Occipital lobe (tissue), 2 donors: Measurements from ENCODE around the gene USH1G. TPM values are rescaled to one million over a fixed set of nuclear protein-coding genes. Genes with fewer than 3 reads are reported as not detected.
"Not testable (repeated sequence)": the region's sequence is repeated elsewhere in the genome, so short reads cannot be mapped to it uniquely, and the experiment has no call there.

Experiments used
- DNase-seq: peaks from one replicate; lab custom pipeline; 2025; lab: John Stamatoyannopoulos, UW
- total RNA-seq: library from RNA; depleted of rRNA; stranded (reverse); fragments of >200 nt; gene quantifications from one replicate; pipeline ENCODE4 v1.2.3, GENCODE V29; 2014

The USH1G gene
- 0.16 TPM for total RNA-seq

DNA sequence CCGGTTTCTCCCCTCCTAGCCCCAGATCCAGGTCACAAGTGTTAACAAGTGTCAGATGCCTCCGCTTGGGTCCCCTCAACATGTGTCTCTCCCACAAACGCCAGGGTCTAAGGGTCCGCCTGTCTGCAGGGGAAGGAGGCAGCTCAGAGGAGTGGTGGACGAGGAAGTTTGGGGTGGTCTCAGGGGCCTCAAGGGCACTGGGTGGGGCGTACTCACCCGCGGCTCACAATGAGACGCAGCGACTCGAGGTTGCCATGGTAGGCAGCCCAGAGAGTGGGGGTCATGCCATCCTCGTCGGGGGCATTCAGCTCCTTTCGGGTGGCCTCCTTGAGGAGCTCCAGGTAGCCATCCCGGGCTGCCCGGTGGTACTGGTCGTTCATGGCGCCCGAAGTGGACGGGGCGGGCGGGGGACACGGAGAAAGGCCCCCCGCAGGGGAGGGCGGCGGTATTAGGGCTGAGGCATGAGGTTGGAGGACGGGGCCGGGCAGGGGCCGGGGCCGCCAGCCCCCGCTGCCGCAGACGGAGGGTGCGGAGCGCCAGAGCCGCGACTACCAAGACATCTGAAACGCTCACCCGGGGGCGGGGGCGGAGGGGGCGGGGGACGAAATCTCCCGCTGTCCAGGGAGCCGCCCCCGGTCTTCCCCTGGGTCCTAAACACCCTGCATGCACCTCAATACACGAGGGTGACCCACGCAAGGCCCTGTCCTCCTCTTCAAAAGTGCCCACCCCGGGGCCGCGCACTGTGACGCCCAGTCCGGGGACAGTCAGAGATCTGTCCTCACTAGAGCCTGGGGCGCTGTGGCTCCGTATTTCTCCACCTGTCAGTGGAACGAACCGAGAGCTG lies at the start of gene USH1G:
TSS of gene USH1G (minus strand) at position 562 of the 844 bp plus-strand sequence. CDS start at position 380, 182 bp downstream.
- DNase-seq, result no peak

DNA sequence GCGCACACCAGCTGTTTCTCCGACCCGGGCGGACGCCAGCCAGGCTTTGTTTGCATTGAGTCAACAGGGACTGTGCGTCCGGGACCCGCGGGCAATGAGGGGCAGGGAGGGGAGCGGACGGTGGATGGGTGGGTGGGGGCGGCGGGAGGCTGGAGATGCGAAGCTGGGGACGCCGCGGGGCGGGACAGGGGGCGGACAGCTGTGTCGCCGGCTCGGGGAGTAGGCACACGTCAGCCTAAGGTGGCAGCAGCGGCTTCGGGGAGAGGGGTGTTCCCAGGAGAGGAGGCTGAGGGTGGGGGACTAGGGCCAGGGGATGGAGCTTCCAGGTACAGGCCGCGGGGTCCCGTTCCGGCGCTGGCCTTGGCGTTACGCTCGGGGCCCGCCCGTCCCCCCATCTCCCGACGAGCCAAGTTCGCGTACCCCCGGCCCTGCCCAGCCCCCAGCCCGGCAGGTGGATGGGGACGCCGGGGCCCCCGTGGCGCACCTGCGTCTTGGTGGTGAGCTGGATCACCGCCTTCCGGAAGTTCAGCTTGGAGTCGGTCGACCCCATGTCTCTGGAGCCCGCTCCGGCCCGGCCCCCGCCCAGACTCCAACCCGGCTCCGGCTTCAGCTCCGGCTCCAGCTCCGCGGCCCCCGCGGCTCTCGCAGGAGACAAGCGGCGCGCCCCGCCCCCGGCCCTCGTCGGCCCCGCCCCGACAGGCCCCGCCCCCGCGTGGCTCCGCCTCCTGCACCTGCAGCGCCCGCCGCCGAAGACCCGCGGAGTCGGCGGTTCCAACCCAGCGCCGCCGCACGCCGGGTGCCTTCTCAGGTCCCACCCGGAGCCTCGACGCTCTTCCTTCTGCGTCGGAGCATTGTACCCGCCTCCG lies 49.3 kb upstream of the USH1G start, which contains the start of gene HID1:
TSS of gene HID1 (minus strand) at position 653 of the 866 bp plus-strand sequence. CDS start at position 550, 103 bp downstream.
- DNase-seq, result peak; percentile 77

DNA sequence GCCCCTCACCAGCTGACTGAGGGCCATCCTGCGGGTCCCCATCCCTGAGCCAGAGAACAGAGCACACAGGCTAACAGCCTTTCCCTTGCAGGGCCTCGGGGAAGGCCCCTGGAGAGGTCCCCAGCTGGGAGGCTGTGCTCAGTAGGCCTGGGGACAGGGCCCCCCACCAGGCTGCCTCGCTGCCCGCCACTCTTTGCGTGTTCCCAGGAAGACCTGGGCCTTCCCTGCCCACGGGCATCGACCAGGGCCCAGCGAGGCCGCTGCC lies 48.7 kb upstream of the USH1G start:
- DNase-seq, result no peak

DNA sequence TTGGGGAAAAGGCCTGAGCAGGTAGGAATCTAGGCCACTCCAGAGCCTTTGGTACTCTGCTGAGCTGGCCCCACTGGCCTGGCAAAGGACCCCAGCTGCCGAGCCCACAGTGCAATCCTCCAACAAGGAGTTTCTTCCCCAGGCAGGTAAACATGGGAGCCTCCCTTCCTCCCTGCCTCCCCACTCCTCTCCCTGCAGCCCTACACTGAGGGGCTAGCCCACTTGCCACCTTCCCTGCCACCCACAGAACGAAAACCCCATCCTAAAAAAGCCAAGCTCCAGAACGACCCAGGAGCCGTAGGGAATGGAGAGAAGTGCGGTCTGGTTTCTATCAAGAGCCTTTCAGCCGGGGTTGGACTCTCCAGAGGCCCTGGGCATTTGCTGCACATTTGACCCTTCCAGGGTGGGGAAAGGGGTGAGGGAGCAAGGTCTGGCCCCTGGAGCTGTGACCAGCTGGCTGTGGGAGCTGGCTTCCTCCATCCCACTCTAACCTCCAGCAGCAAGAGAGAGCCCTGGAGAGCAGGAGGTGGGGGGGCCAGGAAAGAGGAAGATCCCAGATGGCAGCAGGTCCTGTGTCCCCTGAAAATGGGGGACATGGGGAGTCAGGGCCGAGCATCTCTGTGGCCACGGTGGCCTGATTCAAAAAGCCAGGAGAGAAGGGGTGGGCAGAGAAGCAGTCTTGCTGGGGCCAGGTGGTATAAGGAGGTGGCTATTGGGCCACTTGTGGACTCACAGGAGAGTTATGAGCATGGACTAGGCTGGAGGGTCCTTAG lies 48.2 kb upstream of the USH1G start:
- no peak for DNase-seq

DNA sequence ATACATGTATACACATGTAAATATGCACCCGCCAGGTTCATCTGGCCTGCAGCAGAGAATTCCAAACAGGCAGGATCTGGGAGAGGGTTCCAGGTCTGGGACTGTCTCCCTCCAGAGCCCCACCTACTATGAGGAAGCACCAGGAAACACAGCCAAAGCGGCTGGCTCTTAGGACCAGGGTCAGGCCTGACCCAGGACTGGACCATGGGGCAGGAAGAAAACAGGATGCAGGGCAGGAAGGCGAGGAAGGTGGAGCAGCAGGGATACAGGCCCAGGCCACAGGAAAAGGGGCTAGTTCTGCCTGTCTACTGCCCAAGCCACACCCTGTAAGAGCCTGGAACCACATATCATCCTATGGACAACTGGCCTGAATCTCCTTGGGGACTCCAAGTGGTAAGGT lies 47.3 kb upstream of the USH1G start:
- no peak for DNase-seq

DNA sequence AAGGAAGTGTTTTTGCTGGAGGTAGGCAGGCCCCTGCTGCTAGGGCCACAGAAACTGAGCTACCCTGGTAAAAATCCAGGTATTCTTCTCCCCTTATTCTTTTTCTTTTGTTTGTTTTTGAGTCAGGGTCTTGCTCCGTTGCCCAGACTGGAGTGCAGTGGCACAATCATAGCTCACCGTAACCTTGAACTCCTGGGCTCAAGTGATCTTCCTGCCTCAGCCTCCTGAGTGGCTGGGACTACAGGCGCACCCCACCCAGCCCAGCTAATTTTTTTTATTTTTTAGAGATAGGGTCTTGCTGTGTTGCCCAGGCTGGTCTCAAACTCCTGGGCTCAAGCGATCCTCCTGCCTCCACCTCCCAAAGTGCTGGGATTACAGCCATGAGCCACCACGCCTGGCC lies 46.4 kb upstream of the USH1G start:
- not testable (repeated sequence) for DNase-seq

DNA sequence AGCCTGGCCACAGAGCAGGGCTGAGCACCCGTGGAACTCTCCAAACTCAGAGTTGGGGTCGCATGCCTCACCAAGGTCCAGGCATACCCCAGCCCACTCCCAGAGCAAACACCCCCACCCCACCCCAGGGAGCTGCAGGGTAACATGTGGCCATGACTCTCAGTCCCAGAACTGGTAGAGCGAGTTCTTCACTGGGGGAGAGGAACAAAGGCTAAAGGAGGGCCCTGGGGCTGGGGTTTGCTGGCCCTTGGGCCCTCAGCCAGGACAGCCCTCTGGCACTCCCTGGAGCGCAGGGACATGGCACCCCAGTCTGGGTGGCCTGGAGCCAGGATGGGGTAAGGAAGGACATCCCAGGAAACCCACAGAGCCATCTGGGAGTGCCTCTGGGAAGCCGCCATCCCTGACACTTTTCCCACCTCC lies 45.3 kb upstream of the USH1G start:
- no peak for DNase-seq

DNA sequence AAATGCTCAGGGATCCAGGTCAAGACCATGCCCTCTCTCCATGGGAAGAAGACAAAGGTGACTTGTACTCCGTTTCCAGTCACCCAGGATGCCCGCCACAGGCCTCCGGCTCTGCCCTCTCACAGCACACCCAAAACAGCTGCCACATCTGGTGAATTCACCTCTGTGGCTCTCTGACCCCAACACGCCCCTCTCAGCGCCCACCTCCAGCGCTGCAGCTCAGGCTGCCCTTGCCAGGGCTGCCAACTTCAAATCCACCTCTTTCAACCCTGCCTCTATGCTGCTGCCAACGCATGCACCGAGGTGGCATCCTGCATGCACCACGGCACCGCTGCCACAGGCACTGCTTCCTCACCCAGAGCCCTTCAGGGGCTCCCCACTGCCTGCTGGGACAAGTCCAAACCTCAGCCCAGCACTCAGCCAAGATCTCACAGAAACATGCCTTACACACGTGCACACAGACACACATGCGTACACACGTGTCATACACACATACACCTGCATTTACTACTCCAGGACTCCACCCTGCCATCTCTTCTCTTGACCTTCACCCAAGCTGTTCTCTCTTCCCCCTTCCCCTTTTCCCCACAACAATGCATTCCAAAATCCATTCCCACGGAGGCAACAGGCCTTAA lies 42.0 kb upstream of the USH1G start:
- DNase-seq, result no peak

DNA sequence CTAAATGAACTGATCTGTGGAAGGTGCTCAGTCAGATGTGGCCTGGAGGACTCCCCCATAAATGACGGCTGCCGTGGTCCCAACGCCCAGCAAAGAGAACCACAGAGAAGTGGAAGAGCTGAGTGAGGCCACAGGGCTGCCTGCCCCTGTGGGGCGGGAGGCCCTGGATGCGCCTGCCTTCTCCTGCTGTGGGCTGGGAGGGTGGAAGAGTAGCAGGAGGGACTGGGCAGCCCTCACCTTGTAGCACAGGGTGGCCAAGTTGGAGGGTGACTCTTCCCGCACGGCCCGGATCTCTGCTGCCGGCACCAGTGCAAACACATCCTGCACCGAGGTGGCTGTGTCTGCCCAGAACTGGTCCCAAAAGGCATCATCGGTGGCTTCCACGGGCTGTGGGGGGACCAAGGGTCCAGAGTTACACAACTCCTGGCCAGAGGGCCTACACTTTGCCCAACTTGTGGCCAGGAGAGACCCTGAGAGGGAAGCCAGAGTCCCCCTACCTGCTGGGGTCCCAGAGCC lies 41.2 kb upstream of the USH1G start:
- no peak for DNase-seq

DNA sequence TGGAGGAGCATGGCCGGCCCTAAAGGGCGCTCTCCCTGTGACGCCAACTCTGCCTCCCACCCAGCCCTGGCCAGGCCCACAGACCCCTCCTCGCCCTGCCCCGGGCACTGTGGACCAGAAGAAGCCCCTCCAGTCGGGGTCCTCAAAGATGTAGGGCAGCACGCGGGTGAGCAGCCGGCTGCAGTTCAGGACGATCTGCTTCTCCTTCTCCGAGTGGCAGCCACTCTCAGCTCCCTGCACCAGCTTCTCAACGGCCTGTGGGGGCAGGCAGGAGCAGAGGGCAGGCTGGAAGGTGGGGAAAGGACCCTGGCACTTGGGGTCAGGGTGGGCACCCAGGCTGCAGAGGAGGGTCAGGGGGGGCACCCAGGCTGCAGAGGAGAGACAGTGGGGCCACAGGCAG lies 40.6 kb upstream of the USH1G start:
- DNase-seq, result no peak

DNA sequence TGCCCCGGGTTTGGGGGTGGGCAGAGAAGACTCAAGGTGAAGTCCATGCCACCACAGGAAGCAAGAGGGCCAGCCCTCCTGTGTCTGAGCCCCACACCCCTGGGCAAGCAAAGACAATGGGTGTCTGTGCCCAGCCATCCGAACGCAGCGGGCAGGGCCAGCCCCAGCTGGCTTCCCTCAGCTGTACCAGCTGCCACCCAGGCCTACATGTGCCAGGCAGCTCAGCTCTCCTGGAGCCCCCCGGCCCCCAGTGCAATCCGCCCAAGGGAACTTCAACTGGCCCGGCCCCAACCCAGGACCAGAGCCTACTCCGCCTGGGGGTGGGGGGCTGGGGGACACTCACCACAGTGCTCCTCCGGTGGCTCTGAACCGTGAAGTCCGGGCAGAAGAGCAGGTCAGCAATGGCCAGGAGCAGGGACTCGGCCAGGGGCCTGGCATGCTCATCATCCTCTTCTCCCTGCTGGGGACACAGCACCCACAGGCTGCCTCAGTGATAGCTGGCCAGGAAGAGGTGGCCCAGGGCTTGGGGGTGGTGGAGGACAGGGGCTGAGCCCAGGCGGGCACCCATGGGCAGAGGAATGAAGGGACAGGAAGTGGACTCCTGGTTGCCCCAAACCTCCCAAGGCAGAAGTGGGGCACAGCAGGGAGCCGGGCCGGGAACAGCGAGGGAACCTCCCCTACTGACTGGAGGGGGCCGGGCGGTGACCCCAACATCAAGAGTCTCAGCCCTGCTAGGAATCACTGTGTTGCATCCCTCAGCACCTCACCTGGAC lies 39.8 kb upstream of the USH1G start:
- peak; percentile 63 for DNase-seq

DNA sequence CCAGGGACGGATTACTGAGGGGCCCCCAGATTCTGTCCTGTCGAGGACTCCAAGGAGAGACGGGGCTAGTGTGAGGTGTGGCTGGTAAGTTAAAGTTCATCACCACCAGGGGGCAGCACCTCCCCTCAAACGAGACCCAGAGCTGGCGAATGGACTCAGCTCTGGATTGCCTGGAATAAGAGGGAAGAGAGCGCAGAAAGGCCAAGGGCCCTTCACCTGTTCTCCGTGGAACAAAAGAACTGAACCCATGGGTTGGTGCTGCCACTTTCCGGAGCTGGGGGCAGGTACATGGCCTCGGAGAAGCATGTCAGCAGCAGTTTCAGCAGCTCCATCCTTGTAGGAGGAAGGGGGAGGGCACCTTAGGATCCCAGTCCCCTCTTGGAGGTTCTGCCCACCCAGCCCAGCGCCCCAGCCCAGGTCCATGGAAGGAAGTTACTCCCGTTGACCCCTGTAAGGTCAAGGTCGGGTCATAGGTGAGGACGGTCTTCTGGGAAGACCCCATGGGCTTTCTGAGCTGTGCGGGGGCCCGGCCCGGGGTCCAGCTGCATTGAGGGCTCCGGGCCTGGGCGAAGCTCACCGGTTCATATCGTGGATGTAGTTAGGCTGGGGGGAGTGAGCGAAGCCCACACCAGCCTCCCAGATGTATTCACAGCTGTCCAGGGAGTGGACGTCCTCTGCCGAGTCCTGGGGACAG lies 38.7 kb upstream of the USH1G start:
- peak; percentile 67 for DNase-seq

DNA sequence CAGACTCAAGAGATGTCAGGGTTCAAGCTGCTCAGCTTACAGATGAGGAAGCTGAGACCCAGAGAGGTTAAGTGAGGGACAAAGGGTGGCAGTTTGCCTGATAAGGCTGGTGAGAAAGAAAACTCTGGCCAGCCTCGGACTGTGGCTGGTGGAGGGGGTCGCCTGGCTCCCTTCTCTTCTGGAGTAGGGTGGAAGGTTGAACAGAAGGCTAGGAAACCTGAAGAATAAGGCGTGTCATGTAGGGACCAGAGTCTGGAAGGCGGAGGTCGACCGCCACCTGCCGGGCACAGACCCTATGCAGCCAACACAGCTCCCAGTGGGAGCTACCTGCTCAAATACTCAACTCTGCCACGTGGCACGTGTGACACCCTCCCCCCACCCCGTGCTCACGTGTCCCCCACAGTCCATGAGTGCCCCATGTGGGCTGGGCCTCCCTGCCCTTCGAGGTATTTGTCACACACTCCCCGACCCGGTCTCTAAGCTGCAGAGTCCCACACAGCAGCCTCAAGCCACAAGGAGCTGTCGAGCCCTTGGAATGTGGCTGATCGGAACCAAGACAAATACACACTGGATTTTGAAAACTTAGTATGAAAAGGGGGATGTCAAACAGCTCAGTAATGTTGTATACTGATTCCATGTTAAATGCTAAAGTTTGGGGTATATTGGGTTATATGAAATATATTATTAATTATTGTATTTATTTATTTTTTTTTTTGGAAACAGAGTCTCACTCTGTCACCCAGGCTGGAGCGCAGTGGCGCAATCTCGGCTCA lies 37.7 kb upstream of the USH1G start:
- DNase-seq, result no peak

DNA sequence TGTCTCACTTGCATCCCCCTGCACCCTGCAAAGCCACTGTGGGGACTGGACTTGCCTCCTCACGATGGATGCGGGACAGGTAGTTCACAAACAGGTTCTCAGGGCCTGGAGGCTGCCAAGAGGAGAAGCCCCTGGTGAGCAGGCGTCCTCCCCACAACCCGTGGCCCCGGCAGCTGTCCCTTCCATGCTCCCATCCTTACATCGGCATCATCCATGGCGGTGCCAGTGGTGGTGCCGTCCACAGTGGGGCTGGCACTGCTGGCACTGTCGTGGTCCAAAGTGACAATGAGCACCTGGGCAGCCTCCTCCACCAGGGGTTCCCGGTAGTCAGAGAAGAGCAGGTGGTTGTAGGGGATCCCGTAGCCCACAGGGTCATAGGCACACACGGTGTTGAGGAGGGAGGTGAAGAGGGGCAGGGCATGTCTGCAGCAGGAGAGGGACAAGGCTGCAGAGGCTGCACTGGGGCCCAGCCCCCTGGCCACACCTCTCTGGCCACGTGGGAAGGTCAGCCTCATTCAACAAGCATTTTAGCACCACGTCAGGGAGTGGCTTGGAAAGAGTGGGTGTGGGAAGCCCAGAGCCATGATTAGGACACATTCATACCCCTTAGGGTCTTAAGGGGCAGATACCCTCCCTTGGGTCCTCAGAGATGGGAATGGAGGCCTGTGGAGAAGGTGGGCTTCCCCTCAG lies 36.9 kb upstream of the USH1G start:
- no peak for DNase-seq

DNA sequence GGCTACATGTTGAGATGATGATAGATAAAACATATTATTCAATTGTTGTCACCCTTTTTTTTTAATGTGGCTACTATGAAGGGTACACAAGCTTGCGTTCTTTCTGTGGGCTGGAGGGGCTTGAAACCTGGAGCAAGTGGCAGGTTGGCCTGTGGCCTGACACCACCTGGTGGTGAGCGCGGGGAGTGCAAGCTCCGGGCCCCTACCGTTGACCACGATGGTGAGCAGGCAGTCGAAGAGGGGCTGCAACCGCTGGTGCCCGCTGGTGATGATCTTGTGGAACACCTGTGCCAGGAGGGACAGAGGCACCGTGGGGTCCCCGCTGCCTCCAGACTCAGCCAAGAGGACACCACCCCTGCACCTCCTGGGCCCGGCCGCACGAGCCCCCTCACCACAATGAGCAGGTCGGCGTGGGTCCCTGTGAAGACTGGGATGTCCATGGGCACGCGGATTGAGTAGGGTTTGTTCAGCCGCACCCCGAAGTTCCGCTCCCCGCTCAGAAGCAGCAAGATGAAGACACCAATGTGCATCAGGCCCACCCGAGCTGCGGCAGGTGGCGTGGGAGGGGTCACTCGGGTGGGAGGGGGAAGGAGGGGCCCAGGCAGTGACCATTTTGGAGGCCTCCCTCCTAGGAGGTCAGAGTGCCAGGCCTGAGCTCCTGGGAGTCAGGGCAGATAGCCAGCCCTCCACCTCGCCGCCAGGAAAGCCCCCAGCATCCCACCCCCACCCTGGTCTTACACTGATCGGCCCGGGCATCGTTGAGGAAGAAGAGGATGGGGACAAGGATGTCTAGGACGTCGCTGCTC lies 35.1 kb upstream of the USH1G start:
- DNase-seq, result peak; percentile 46

DNA sequence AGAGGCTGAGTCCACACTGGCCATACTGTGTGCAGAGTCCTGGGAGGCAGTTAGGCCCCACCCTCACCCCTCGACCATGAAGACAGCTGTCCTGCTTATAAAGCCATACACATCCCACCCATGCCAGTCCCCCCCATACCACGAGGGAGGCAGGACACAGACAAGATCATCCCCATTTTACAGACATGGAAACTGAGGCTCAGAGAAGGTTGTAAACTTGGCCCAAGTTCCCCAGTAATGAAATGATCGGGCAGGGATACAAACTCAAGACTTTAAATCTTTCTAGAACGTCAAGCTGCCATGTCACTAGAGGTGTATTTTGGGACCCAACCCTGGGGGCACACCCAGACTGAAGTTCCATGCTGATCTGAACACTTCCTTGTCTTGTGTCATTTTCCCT lies 33.0 kb upstream of the USH1G start:
- DNase-seq, result no peak

DNA sequence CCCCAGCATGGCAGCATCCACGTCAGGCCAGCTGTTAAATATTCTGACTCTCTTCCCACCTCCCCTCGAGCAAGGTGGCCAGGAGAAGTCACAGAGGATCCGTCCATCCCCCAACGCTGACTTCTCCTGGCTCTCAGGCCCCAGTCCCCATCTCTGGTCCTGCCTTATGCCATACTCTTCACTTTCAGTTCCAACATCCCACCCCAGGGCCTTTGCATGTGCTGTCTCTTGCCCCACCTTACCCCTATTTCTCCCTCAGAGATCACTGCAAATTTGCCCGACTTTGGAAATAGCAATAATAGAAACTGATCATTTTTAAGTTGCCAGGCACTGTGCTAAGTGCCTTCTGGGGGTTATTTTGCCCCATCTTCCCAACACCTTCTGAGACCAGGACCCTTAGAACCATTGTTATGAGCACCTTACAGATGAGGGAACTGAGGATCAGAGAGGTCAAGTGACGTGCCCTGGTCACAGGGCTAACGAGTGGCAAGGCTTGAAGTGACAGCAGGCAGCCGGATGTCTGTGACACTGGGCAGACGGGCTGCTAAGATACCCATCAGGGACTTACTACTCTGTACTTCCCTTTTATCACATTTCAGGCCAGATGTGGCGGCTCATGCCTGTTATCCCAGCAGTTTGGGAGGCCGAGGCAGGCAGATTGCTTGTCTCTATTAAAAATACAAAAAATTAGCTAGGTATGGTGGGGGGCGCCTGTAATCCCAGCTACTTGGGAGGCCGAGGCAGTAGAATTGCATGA lies 31.8 kb upstream of the USH1G start:
- DNase-seq, result no peak
